ENCODE measurements around the gene CCDC87. TPM values are rescaled to one million over a fixed set of nuclear protein-coding genes. Genes with fewer than 3 reads are reported as not detected.

CCDC87 gene
- total and polyA plus RNA-seq, 2 of the 8 experiments (the other 6 are each of a cell fraction or from before 2014, with no cell fraction given), result 0.32 to 0.99 TPM

GRCh38 chr11:66555416-66555815 lies 37.4 kb downstream of the CCDC87 start:
- Histone ChIP-seq H3K4ac (replicated peaks; ENCODE audit: insufficient read length, low read depth, low read length) (no peak overlapping the region), H2BK15ac (ENCODE audit: low read length) (no peak overlapping the region), H4K5ac (ENCODE audit: insufficient read length, low read depth, low read length) (no peak overlapping the region), H3K23me2 (ENCODE audit: low read depth, low read length) (no peaks in the 10 kb centered on the region), H3K4me2 (ENCODE audit: insufficient read depth in 1 of 2, low read depth in 2 of 2, low read length in 2 of 2) (no peak overlapping the region), H3K27ac (ENCODE audit: low read depth, low read length) (no peak overlapping the region), H3K4me3 (ENCODE audit: extremely low read depth in 1 of 4, insufficient read depth in 2 of 4, low read depth in 3 of 4, low read length in 4 of 4) (no peak overlapping the region), H4K91ac (replicated peaks; ENCODE audit: insufficient read length, low read length) (no peak overlapping the region), H3K36me3 (ENCODE audit: control insufficient read depth in 2 of 4, insufficient read depth in 4 of 4, low read length in 3 of 4) (peaks cover 16 to 37% (median 28%) of the 10 kb centered on the region in 4 experiments), H3K27me3 (replicated peaks in 1 of 4; ENCODE audit: control insufficient read depth in 3 of 4, extremely low read depth in 1 of 4, insufficient read depth in 3 of 4, low read length in 3 of 4) (no peaks in the 10 kb centered on the region), H3K4me1 (replicated peaks in 1 of 4; ENCODE audit: control insufficient read depth in 3 of 4, insufficient read depth in 4 of 4, low read length in 3 of 4) (peaks cover 0 to 2% (median 0%) of the 10 kb centered on the region in 4 experiments; a peak in 1 of 7 replicates), H2BK5ac (ENCODE audit: low read depth, low read length) (no peak overlapping the region), H4K20me1 (replicated peaks in 1 of 2; ENCODE audit: control insufficient read depth in 1 of 2, insufficient read depth in 2 of 2, low read length in 2 of 2) (peaks cover 0 to 5% of the 10 kb centered on the region in 2 experiments), H3K79me1 (ENCODE audit: low read depth, low read length) (no peaks in the 10 kb centered on the region), H2BK12ac (ENCODE audit: low read depth, low read length) (no peak overlapping the region), H3K9ac (replicated peaks in 1 of 4; ENCODE audit: extremely low read depth in 1 of 4, low read depth in 3 of 4, low read length in 3 of 4) (no peak overlapping the region), H2AK5ac (ENCODE audit: low read depth, low read length) (no peak overlapping the region), H3K14ac (ENCODE audit: insufficient read length) (no peak overlapping the region), H2AFZ (ENCODE audit: low read length) (no peak overlapping the region), H3K18ac (ENCODE audit: extremely low read depth, low read length) (no peak overlapping the region), H2BK120ac (replicated peaks; ENCODE audit: low read depth, low read length) (no peak overlapping the region), H2BK20ac (ENCODE audit: low read length) (no peak overlapping the region), H3K56ac (replicated peaks; ENCODE audit: insufficient read length, low read depth, low read length) (no peak overlapping the region), H3K79me2 (ENCODE audit: control insufficient read depth in 1 of 2, insufficient read depth in 2 of 2, low read length in 2 of 2) (no peaks in the 10 kb centered on the region), H4K8ac (ENCODE audit: extremely low read depth, insufficient read depth, low read length) (no peak overlapping the region), H3K9me3 (ENCODE audit: insufficient read depth in 2 of 2, low read depth in 1 of 2, low read length in 1 of 2) (no peaks in the 10 kb centered on the region), H3K23ac (ENCODE audit: insufficient read length) (no peak overlapping the region)
- no peak for FAIRE-seq
- TF ChIP-seq POU5F1 (IDR thresholded peaks at IDR 0.05; ENCODE audit: low read depth, low read length) (no peak), TBP (IDR thresholded peaks at IDR 0.05; ENCODE audit: low read depth, low read length) (no peak), CTBP2 (IDR thresholded peaks at IDR 0.05; ENCODE audit: borderline replicate concordance, insufficient read depth, insufficient read length, low read length) (no peak), NANOG (IDR thresholded peaks at IDR 0.05; ENCODE audit: insufficient read depth, low read depth, low read length, poor library complexity, severe bottlenecking) (no peak), KDM5A (IDR thresholded peaks at IDR 0.05; ENCODE audit: low read length) (no peak)
- ChIA-PET CTCF (ENCODE audit: partially characterized antibody) (interaction anchor here (1.1 kb wide), 1 partner anchor 63 kb away, joined by 3 read pairs; no protein-coding TSS in a partner anchor), POLR2A (ENCODE audit: partially characterized antibody) (interaction anchor here (1.2 to 3.6 kb wide), 5 partner anchors 9 to 62 kb away, joined by 3 to 15 read pairs (median 4); partner anchors contain the start of genes ACTN3 and ZDHHC24)
- no peak for DNase-seq (ENCODE audit: low read depth in 1 of 2, low spot score in 2 of 2)
- 88% methylated on average over 1 of the region's 3 CpGs; no CpG with 5 or more reads in 1 of the 2 experiments for WGBS, 2 experiments (ENCODE audit: extremely low coverage in 1 of 2, insufficient coverage in 1 of 2, insufficient read length in 1 of 2, insufficient replicate concordance in 2 of 2, low coverage in 1 of 2, low lambda C conversion rate in 2 of 2, missing lambda C conversion rate in 1 of 2)
